ENCODE results near the gene RASD2. TPM values are rescaled to one million over a fixed set of nuclear protein-coding genes. Genes with fewer than 3 reads are reported as not detected.

Gene RASD2
- total RNA-seq, 4 donors from 2014 or later = 0.06 to 0.26 (median 0.19) TPM; not detected in 1

DNA sequence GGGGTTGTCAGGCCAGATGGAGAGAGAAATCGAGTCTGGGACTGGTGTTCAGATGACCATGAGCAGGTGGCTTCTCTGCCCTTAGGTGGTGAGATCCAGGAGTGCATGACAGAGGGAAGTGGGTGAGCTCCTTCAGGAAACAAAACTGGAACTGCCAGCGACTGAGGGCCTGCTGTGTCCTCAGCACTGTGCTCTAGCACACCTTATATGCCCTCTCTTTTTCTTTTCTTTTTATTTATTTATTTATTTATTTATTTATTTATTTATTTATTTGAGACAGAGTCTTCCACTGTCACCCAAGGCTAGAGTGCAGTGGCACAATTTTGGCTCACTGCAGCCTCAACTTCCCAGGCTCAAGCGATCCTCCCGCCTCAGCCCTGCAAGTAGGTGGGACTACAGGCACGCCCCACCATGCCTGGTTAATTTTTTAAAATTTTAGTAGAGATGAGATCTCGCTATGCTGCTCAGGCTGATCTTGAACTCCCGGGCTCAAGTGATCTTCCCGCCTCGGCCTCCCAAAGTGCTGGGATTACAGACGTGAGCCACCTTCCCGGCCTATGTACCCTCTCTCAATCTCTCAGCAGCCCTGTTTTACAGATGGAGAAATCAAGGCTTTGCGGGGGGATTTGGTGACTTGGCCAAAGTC lies 14.8 kb upstream of the RASD2 start:
- WGBS, 2 donors = 76 to 80% methylated on average over 7 to 12 of the region's 12 CpGs
- intact Hi-C loops (cut with DNase I) = no loop called here
- Histone ChIP-seq H3K27ac (no peak overlapping the region), H3K27me3 (peaks cover 0 to 41% (median 0%) of the 10 kb centered on the region in 4 donors), H3K4me3 (no peak overlapping the region), H3K4me1 (peaks cover 0 to 20% (median 9%) of the 10 kb centered on the region in 3 donors), H3K9me3 (peaks cover 0 to 5% (median 0%) of the 10 kb centered on the region in 3 donors), H3K36me3 (no peaks in the 10 kb centered on the region)
- no peak for DNase-seq
- TF ChIP-seq, protein P1, sequence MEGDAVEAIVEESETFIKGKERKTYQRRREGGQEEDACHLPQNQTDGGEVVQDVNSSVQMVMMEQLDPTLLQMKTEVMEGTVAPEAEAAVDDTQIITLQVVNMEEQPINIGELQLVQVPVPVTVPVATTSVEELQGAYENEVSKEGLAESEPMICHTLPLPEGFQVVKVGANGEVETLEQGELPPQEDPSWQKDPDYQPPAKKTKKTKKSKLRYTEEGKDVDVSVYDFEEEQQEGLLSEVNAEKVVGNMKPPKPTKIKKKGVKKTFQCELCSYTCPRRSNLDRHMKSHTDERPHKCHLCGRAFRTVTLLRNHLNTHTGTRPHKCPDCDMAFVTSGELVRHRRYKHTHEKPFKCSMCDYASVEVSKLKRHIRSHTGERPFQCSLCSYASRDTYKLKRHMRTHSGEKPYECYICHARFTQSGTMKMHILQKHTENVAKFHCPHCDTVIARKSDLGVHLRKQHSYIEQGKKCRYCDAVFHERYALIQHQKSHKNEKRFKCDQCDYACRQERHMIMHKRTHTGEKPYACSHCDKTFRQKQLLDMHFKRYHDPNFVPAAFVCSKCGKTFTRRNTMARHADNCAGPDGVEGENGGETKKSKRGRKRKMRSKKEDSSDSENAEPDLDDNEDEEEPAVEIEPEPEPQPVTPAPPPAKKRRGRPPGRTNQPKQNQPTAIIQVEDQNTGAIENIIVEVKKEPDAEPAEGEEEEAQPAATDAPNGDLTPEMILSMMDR (IDR thresholded peaks at IDR 0.05) = no peak
- TF ChIP-seq POLR2A (IDR thresholded peaks at IDR 0.05) = no peak

DNA sequence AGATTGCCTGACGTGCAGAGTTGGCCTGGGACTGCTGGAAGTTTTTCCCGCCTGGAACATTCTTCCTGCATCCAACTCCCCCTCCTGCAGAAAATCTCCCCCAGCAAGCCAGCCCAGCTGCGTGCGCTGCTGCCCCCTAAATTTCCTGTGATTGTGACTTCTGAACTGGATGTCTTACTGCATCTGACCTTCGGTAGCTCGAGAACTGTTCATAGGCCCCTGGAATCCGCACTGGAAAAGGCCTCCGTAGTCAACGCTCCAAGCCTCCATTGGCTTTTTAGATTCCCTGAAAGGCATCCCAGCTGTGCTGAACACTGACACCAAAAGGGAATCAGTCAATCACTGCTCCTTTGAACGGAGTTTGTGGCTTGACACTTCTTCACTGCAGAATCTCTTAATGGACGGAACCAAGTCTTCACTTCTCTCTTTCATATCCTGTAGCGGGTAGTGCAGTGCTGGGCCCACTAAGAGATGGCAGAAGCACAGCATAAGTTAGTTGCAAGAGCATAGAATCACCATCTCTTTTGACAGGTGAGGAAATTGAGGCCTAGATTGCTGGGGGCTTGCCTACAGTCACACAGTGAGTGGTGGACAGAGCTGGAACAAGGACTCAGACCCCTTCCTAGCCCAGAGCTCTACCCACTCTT lies 14.2 kb upstream of the RASD2 start:
- TF ChIP-seq, protein P1 (IDR thresholded peaks at IDR 0.05) = no peak
- TF ChIP-seq POLR2A (IDR thresholded peaks at IDR 0.05) = no peak
- no peak overlapping the region for H3K27ac ChIP-seq
- intact Hi-C loops (cut with DNase I) = no loop called here
- peaks cover 0 to 5% (median 0%) of the 10 kb centered on the region in 3 donors for H3K9me3 ChIP-seq
- no peaks in the 10 kb centered on the region for H3K36me3 ChIP-seq
- 85 to 93% methylated on average over 8 to 11 of the region's 12 CpGs for WGBS, 2 donors
- H3K4me1 ChIP-seq = peaks cover 0 to 20% (median 9%) of the 10 kb centered on the region in 3 donors
- no peak overlapping the region for H3K4me3 ChIP-seq
- DNase-seq = no peak
- peaks cover 0 to 40% (median 0%) of the 10 kb centered on the region in 4 donors for H3K27me3 ChIP-seq

DNA sequence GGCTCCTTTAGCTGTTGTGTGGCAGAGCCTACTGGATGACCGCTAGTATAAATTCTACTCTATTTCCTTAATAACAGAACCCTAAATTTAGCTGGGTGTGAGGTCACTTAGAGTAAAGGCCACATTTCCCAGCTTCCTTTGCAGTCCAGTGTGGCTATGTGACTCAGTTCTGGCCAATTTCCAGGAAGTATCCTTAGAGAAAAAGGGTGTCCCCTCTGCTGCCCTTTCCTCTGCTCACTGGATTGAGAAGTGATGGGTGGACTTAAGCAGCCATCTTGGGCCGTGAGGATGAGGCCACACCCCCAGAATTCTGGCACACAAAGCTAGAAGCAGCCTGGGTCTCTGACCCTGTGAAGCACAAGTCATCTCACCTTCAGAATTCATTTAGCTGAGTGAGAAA lies 11.7 kb upstream of the RASD2 start:
- DNase-seq = no peak
- H3K9me3 ChIP-seq = peaks cover 0 to 5% (median 0%) of the 10 kb centered on the region in 3 donors
- peaks cover 0 to 8% (median 4%) of the 10 kb centered on the region in 3 donors for H3K4me1 ChIP-seq
- no peak overlapping the region for H3K27ac ChIP-seq
- 75 to 91% methylated on average over 1 to 2 of the region's 2 CpGs for WGBS, 2 donors
- no peaks in the 10 kb centered on the region for H3K36me3 ChIP-seq
- TF ChIP-seq, protein P1 (IDR thresholded peaks at IDR 0.05) = no peak
- TF ChIP-seq POLR2A (IDR thresholded peaks at IDR 0.05) = no peak
- H3K4me3 ChIP-seq = no peak overlapping the region
- intact Hi-C loops (cut with DNase I) = no loop called here
- H3K27me3 ChIP-seq = peaks cover 0 to 17% (median 0%) of the 10 kb centered on the region in 4 donors

DNA sequence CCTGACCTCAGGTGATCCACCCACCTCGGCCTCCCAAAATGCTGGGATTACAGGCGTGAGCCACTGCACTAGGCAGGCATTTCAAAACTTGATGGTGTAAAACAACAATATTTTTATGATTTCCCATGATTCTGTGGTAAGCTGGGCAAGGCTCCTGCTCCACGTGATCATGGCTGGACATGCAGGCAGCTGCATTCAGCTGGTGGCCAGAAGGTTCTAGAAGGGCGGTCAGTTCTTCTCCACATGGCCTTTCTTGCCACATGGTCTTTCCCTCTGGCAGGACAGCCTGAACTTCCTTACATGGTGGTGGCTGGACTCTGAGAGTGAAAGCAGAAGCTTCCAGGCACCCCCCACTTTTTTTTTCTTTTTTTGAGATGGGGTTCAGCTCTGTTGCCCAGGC lies 9.9 kb upstream of the RASD2 start:
- no peak overlapping the region for H3K4me3 ChIP-seq
- intact Hi-C loops (cut with DNase I) = no loop called here
- peaks cover 0 to 18% (median 0%) of the 10 kb centered on the region in 4 donors for H3K27me3 ChIP-seq
- WGBS, 2 donors = 77 to 100% methylated on average over 3 to 4 of the region's 4 CpGs
- no peak for TF ChIP-seq POLR2A (IDR thresholded peaks at IDR 0.05)
- TF ChIP-seq, protein P1 (IDR thresholded peaks at IDR 0.05) = no peak
- DNase-seq = no peak
- H3K9me3 ChIP-seq = peaks cover 0 to 5% (median 0%) of the 10 kb centered on the region in 3 donors
- no peaks in the 10 kb centered on the region for H3K36me3 ChIP-seq
- H3K4me1 ChIP-seq = no peaks in the 10 kb centered on the region
- no peak overlapping the region for H3K27ac ChIP-seq

DNA sequence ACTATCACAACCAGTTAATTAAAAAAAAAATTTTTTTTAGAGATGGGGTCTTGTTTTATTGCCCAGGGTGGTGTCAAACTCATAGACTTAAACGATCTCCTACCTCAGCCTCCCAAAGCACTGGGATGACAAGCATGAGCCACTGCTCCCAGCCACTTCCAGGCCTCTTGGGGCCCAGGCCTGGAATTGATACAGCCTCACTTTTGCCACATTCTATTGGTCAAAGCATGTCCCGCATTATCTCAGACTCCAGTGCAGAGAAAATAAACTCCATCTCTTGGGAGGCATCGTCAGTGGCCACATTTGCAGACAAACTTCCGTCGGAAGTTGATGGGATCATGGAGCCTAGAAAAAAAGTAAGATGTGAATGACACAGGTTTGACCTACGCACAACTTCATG lies 9.4 kb upstream of the RASD2 start:
- WGBS, 2 donors = 85 to 86% methylated on average over 5 to 6 of the region's 6 CpGs
- no peak overlapping the region for H3K27ac ChIP-seq
- TF ChIP-seq, protein P1 (IDR thresholded peaks at IDR 0.05) = no peak
- no peak for TF ChIP-seq POLR2A (IDR thresholded peaks at IDR 0.05)

More for the DNA sequence above, 9.4 kb upstream of the RASD2 start:
- Histone ChIP-seq H3K36me3 (no peaks in the 10 kb centered on the region), H3K9me3 (peaks cover 0 to 5% (median 0%) of the 10 kb centered on the region in 3 donors), H3K4me1 (no peaks in the 10 kb centered on the region), H3K27me3 (peaks cover 0 to 18% (median 0%) of the 10 kb centered on the region in 4 donors), H3K4me3 (no peak overlapping the region)
- DNase-seq = no peak
- intact Hi-C loops (cut with DNase I) = no loop called here

Measured in esophagus squamous epithelium (tissue), 5 donors.